Stromal cell of bone marrow (primary cell): ENCODE results near the gene ACTR3.
"Not testable (repeated sequence)": the region's sequence is repeated elsewhere in the genome, so short reads cannot be mapped to it uniquely, and the experiment has no call there.

Experiments used
- DNase-seq: peaks from one replicate; pipeline ENCODE4 v3.0.0-alpha.2; 2012; ENCODE audit warnings: low read depth

Gene ACTR3

DNA sequence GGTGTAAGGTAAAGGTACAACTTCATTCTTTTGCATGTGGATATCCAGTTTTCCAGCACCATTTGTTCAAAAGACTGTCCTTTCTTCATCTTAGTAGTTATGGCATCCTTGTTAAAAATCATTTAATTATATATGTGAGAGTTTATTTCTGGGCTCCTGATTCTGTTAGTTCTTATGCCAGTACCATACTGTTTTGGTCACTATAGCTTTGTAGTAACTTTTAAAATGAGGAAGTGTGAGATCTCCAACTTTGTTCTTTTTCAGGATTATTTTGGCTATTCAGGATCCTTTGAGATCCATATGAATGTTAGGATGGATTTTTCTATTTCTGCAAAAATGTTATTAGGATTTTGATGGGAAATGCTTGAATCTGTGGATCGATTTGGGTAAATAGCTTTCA is 16.8 kb downstream of the ACTR3 start:
- no peak for DNase-seq

DNA sequence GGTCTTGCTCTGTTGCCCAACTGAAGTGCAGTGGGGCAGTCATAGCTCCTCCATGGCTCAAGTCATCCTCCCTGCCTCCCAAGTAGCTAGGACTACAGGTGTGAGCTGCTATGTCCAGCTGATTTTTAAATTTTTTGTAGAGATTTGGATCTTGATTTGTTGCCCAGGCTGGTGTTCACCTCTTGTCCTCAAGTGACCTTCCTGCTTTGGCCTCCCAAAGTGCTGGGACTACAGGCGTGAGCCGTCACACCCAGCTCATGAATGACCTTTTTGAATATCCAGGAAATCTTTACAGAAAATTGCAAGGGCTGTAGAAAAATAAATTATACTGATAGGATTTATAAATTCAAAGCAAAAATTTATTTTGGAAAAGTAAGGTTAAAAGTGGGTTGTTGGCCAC is 17.4 kb downstream of the ACTR3 start:
- no peak for DNase-seq

DNA sequence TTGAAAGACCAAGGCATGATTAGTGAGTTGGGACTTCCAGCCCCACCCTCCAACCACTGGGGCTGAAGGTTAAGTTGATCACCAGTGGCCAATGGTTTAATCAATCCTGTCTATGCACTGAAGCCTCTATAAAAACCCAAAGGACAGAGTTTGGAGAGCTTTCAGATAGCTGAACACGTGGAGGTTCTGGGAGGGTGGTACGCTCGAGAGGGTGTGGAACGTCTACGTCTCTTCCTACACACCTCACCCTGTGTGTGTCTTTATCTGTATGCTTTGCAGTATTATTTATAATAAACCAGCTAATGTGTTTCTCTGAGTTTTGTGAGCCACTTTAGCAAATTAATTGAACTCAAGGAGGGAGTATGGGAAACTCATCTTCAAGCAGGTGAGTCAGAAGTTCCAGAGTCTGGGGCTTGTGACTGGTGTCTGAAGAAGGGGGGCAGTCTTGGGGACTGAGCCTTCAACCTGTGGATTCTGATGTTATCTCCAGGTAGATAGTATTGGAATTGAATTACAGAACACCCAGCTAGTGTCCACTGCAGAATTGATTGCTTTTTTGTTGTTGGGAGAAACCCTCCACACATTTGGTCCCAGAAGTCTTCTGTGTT is 20.3 kb downstream of the ACTR3 start:
- no peak for DNase-seq

DNA sequence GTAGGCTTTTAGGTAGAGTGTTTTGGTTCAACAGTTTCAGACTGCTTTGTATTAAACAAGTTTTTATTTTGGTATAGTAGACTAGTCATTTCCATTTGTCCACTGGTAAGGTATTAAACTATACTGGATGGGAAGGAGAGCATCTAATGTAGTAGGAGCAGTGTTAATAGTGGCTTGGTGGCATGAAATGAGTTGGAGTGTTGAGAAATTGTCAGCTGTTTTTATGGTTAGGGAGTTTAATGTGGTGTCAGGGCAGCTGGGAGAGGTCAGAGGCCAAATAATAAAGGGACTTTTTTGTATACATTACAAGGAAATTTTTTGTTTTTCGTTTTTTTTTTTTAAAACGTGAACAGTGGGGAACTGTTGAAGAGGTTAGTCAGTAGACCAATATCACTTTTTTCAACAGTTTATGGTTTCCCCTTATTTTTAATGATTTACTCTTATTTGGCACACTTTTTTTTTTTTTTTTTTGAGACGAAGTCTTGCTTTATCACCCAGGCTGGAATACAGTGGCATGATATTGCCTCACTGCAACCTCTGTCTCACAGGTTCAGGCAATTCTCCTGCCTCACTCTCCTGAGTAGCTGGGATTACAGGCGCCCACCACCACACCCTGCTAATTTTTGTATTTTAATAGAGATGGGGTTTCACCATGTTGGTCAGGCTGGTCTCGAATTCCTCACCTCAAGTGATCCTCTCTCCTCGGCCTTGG is 21.2 kb downstream of the ACTR3 start:
- DNase-seq, result no peak

DNA sequence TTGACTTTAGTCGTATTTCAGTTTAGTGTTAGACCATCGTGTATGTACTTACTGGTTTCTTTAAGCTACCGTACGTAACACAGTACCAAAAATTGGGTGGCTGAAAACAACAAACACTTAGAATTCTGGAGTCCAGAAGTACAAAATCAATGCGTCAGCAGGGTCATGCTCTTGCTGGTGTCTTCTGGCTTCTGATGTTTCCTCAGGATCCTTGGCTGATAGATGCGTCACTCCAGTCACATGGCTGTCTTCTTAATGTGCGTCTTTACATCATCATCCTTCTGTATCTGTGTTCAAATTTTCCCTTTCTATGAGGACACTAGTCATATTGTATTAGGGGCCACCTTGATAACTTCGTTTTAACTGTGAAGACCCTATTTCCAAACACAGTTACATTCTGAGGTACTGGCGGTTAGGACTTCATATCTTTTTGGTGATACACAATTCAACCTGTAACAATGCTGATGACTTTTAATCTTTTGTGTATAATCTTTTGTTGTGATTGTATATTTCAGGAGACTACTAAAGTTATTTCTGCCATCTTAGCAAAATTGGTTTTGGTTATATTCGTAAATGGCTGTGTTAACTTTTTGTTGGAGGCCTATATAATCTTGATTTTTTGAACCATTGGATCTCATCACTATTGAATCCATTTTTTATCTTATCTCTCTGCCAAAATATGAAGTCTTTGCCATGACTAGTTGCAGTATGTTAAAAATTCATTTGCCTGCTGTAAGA is 25.4 kb downstream of the ACTR3 start:
- no peak for DNase-seq

DNA sequence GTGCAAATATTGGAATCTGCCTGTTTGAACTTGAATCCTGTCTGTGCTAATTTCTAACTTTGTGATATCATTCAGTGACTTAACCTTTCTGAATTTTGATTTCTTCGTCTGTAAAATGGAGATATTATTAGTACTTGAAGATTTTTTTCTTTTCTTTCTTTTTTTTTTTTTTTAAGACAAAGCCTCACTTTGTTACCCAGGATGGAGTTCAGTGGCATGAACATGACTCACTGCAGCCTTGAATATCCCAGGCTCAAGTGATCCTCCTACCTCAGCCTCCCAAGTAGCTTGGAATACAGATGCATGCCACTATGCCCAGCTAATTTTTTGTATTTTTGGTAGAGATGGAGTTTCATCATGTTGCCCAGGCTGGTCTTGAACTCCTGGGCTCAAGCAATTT is 28.3 kb downstream of the ACTR3 start:
- DNase-seq, result no peak

DNA sequence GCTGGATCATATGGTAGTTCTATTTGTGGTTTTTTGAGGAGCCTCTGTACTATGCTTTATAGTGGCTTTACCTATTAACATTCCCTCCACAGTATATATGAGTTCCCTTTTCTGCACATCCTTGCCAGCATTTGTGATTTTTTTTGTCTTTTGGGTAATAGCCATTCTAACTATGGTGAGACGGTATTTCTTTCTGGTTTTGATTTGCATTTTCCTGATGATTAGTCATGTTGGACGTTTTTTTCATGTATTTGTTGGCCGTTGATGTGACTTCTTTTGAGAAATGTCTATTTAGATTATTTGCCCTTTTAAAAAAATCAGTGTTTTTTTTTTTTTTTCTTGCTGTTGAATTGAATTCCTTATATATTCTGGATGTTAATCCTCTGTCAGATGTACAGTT is 31.1 kb downstream of the ACTR3 start:
- DNase-seq, result peak; percentile 25

DNA sequence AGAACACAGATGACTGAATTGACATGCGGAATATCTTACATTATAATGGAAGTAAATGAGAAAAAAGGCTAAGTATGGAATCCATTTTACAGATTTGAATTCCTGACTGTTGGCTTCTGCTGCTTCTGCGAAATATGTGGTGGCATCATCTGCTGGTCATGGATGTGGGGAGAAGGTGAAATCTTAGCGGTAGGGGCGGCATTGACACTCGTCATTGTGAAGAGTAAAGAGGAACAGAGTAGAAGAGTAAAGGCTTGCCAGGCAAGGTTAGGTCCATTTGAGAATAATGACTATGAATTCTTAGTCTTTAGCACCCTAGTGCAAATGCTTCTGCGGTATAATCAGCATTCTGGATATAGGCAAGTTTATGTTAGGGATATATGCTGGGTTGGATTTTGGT is 32.4 kb downstream of the ACTR3 start:
- no peak for DNase-seq

DNA sequence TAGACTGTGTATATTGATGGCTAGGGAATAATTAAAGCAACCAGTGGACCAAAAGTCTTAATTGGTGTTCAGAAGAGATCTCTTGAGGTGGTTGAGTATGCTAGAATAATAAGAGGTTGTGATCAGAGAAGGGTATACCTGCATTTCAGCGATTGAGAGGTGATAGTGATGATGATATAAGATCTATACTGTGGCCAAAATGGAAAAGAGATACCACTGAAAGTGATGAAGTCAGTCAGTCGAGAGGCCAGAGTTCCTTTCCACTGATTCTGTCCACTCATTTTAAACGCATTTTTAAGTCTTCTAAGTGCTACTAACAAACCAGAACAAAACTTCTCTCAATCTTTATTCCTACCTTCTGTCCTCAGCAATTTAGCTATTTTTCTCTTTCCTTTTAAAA is 32.9 kb downstream of the ACTR3 start:
- no peak for DNase-seq

DNA sequence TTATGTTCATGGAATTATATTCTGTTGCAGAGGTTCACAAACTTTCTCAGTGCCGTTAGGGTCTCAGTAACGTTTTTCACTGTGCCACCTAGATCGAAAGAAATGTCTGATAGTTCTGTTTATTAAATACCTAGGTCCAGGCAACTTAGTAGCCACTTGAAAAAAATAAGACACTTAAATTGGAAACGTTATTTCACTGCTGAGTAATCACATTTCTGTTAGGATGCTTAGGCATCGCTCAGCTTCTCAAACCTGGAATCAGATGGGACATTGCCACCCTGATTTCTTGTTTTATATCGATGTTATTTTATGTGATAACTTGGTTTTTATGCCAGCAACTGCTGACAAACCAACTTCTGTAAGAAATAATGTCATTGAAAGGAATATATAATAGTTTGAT is 36.0 kb downstream of the ACTR3 start:
- DNase-seq, result no peak

DNA sequence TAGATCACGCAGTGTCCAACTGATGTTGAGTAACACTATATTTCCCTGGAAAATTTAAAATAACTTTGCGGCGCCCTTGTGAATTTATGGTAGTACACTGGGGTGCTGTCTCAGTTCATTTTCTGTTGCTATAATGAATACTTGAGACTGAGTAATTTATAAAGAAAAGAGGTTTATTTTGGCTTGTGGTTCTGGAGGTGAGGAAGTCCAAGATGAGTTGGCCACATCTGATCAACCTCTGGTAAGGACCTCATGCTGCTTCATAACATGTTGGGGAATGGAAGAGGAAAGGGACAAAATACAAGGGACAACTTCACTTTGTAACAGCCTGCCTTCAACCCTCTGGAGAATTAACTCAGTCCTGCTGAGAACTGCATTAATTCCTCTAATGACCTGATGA is 36.4 kb downstream of the ACTR3 start:
- DNase-seq, result no peak

DNA sequence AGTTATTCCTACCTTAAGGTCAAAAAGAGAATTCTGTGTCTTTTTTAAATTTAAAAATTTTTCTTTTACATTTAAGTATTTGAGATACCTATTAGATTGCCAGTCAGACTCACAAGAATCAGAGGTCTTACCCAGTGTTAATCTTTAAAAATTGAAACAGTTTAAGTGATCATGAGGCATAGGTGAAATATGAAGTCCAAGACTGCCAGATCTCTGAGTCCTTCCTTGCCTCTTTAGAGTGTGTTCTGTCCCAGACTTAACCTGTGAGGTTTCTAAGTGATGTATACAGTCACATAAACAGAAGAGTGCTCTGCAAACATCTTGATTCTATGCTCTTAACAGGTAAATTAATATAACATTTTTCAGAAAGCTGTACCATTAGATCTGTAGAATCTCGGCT is 40.6 kb downstream of the ACTR3 start:
- no peak for DNase-seq

DNA sequence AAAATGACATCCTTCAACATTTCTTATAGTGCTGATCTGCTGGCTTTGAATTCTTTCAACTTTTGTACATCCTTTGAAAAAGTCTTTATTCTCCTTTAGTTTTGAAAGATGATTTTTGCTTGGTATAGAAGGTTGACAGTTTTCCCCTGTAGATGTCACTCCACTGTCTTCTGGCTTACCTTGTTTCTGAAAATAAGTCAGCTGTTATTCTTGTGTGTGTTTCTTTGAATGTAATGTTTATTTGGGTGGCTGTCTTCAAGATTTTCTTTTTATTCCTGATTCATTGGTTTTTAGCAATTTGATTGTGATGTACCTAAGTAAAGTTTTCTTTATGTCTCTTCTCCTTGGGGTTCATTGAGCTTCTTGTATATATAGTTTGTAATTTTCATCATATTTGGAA is 47.6 kb downstream of the ACTR3 start:
- DNase-seq, result no peak

DNA sequence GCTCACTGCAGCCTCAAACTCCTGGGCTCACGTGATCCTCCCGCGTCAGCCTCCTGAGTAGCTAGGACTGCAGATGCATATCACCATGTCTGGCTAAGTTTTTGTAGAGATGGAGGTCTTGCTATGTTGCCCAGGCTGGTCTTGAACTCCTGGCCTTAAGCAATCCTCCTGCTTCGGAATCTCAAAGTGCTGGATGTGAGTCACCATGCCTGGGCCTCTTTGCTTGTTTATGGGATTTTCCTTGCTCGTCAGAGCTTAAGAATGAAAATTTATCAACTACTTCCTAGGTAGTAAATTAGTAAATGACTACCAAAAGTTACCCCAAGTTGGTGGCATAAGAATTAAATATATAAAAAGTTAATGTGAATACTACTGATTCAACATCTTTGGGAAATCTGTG is 51.0 kb downstream of the ACTR3 start:
- no peak for DNase-seq

DNA sequence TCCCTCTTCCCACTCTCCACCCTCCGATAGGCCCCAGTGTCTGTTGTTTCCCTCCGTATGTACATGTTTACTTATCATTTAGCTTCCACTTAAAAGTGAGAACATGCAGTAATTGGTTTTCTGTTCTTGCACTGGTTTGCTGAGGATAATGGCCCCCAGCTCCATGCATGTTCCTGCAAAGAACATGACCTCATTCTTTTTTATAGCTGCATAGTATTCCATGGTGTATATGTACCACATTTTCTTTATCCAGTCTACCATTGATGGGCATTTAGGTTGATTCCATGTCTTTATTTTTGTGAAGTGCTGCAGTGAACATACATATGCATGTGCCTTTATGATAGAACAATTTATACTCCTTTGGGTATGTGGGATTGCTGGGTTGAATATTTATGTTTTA is 55.9 kb downstream of the ACTR3 start:
- DNase-seq, result not testable (repeated sequence)

DNA sequence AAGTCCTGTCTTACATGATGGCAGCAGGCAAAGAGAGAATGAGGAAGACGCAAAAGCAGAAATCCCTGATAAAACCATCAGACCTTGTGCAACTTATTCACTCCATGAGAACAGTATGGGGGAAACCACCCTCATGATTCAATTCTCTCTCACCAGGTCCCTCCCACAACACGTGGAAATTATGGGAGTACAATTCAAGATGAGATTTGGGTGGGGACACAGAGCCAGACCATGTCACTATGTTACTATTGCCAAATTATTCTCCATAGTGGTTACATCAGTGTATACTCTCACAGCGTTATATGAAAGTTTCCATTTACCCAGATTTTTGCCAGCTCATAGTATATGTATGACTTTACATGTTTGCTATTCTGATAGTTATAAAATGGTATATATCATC is 61.0 kb downstream of the ACTR3 start:
- not testable (repeated sequence) for DNase-seq

DNA sequence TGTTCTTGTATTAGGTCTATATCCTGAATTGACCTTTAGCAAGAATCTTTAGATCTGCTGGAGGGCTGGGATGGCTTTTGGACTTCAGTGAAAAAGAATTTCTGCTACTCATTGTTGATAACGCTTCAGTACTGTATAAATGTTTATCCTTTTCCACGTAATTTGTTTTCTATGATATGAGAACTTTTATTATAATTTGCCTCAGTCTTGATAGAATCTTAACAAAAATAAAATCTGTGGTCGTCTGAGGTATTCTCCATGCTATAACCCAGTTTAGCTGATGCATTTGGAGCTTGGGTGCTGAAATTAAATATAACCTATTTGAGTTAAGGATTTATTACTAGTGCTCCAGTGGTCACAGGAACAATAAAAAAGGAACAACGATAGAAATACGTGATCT is 71.1 kb downstream of the ACTR3 start:
- DNase-seq, result no peak

DNA sequence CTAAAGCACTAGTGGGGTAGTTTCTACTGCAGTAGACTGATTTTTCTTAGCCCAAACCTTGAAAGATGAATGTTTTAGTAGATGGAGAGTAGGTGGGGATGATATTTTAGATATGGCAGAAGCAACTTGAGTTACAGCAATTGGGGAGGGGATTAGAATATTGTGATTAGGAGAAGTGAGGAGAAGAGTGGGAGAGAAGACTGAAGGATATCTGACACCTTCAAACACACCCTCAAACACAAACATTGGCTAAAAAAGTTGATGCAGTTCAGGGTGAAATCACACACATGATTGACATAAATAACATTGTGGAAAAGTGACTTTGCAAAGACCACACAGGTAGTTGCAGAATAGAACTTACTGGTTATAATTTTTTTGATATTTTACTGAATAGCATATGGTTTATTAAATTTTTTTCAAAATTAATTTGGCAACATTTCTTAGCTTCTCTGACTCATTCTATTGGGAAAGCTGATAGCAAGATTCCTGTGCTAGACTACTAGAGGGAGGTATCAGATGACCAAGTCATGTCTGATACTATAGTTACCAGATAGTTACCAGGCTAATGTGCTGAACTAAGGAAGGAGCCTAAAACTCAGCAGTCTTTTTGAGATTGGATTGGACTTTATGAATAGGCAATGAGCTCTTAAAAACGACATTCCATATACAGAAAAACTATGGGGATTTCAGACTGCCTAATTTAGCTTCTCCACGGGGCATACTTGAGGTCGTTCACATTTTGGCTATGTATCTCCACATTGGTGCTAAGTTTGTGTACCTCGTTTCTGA is 73.0 kb downstream of the ACTR3 start:
- peak; percentile 43 for DNase-seq

DNA sequence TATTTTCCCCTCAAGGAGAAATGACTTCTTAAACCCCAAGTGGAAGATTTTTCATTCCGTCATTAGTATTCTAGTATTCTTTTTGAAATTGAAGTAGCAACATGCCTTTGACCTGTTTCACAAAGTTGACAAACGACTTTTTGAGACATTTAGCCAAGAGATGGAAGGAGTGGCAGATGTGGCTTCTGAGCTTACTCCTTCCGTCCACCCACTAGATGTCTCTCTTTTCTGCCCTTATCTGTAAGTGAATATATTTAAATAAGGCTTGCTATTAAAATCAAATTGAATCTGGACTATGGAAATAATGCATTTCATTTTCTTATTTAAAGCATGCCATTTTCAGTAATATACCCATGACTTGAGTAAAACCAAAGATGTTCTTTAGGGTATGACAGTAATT is 74.1 kb downstream of the ACTR3 start:
- no peak for DNase-seq

DNA sequence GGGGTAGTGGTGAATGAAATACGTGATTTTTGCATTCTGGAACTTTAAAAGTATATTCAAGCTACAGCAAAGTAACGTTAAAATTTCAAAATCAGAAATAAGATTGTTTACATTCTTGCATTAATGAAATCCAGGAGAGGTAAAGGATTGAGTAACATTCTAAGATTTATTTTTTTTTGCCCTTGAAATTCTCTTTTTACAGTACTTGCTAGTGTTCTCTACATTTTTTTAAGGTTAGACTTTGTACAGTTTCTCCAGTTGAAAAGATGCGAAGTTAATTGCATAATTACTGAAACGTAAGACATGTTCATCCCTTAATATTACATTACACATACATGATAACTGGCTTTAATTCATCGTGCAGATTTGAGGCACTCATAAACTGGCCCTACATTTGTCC is 74.5 kb downstream of the ACTR3 start:
- no peak for DNase-seq

DNA sequence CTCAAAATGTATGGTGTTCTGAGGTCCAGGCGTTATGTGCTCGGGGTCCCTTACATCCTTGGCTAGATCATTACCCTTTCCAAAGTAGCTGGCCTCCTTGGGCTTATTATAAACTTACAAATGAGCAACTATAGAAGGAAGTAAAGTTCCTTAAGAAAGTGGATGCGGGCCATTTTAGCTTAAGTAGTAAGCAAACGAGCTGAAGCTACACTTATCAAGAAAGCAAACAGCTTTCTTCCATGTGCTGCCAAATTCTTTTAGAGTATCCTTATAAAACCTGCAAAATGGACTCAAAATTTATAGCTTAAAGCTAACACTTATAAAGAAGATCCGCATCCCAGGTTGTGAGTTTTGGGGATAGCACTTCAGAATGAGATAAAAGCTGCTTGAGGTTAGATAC is 75.3 kb downstream of the ACTR3 start:
- DNase-seq, result no peak

DNA sequence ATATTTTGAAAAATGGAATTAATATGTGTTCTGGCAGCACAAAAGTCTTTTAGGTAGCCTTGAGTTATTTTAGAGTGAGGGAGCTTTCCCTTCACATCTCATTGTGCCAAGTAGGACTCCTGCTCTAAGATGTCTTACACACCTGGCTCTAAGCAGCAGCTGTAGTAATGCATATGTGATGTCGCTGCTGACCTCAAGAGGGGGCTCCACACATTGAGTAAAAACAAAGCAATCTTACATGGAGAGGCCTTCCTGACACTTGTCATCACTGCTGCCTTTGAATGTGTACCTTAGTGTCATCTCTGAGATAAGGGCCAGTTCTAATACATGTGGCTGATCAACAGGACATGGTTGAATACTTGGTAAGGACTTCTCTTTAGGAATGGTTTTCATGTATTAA is 75.8 kb downstream of the ACTR3 start:
- no peak for DNase-seq

DNA sequence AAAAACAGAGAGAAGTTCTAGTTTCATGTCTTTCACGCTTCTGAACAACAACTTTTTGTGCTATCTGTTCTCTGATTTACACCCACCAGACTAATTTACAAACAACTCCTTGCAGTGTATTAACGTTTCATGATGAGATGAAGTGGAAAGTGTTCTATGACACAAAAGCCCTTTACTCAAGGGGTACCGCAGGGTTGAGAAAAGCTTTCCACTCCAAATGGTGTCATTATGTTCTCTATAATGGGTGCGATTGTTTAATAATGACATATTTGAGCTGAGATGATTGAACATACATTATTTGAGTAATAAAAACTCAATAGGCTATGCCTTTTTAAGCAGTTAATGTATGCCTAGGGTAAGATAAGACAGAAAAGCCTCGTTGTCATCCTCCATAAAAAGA is 76.3 kb downstream of the ACTR3 start:
- no peak for DNase-seq
